ENCODE data around the gene FGFR1OP2. TPM values are rescaled to one million over a fixed set of nuclear protein-coding genes. Genes with fewer than 3 reads are reported as not detected.

Gene FGFR1OP2
- total RNA-seq, 4 donors from 2014 or later: 43.8 to 56.4 (median 45.9) TPM

- intact Hi-C loops (cut with DNase I; ENCODE audit: low total_unique reads): no loop called here
- no peaks in the 10 kb centered on the region for H3K4me1 ChIP-seq
- DNase-seq: no peak
- no peak for TF ChIP-seq POLR2A (IDR thresholded peaks at IDR 0.05)
- TF ChIP-seq, protein P1, sequence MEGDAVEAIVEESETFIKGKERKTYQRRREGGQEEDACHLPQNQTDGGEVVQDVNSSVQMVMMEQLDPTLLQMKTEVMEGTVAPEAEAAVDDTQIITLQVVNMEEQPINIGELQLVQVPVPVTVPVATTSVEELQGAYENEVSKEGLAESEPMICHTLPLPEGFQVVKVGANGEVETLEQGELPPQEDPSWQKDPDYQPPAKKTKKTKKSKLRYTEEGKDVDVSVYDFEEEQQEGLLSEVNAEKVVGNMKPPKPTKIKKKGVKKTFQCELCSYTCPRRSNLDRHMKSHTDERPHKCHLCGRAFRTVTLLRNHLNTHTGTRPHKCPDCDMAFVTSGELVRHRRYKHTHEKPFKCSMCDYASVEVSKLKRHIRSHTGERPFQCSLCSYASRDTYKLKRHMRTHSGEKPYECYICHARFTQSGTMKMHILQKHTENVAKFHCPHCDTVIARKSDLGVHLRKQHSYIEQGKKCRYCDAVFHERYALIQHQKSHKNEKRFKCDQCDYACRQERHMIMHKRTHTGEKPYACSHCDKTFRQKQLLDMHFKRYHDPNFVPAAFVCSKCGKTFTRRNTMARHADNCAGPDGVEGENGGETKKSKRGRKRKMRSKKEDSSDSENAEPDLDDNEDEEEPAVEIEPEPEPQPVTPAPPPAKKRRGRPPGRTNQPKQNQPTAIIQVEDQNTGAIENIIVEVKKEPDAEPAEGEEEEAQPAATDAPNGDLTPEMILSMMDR (IDR thresholded peaks at IDR 0.05 in 4 of 5, conservative IDR thresholded peaks at IDR 0.05 in 1 of 5): no peak
- in situ Hi-C loops (cut with MboI; ENCODE audit: low sequenced_read_pairs in 4 of 4): no loop called here
- no peak overlapping the region for H3K27ac ChIP-seq
- no peak for ATAC-seq
- no peaks in the 10 kb centered on the region for H3K27me3 ChIP-seq
- H3K4me3 ChIP-seq: no peak overlapping the region
- H3K9me3 ChIP-seq: no peaks in the 10 kb centered on the region
- H3K36me3 ChIP-seq: peaks cover 3 to 51% of the 10 kb centered on the region in 2 donors
Observed at GRCh38 chr12:26966842-26967241, 28.6 kb downstream of the FGFR1OP2 start.

GRCh38 chr12:26970136-26970535, 31.9 kb downstream of the FGFR1OP2 start:
- no peak for ATAC-seq
- Histone ChIP-seq H3K27ac (no peak overlapping the region), H3K4me1 (no peaks in the 10 kb centered on the region), H3K9me3 (no peaks in the 10 kb centered on the region), H3K4me3 (no peak overlapping the region), H3K36me3 (peaks cover 0 to 41% of the 10 kb centered on the region in 2 donors), H3K27me3 (no peaks in the 10 kb centered on the region)
- DNase-seq: no peak
- in situ Hi-C loops (cut with MboI; ENCODE audit: low sequenced_read_pairs in 4 of 4): no loop called here
- intact Hi-C loops (cut with DNase I; ENCODE audit: low total_unique reads): no loop called here
- TF ChIP-seq POLR2A (IDR thresholded peaks at IDR 0.05): no peak
- TF ChIP-seq, protein P1 (IDR thresholded peaks at IDR 0.05 in 4 of 5, conservative IDR thresholded peaks at IDR 0.05 in 1 of 5): no peak

GRCh38 chr12:26971963-26972362, 33.7 kb downstream of the FGFR1OP2 start:
- H3K4me1 ChIP-seq: no peaks in the 10 kb centered on the region
- no peak overlapping the region for H3K27ac ChIP-seq
- TF ChIP-seq, protein P1 (IDR thresholded peaks at IDR 0.05 in 4 of 5, conservative IDR thresholded peaks at IDR 0.05 in 1 of 5): no peak
- no peak for TF ChIP-seq POLR2A (IDR thresholded peaks at IDR 0.05)
- peaks cover 0 to 35% of the 10 kb centered on the region in 2 donors for H3K36me3 ChIP-seq
- DNase-seq (no peak), ATAC-seq (no peak)
- H3K9me3 ChIP-seq: no peaks in the 10 kb centered on the region
- intact Hi-C loops (cut with DNase I; ENCODE audit: low total_unique reads) (no loop called here), in situ Hi-C loops (cut with MboI; ENCODE audit: low sequenced_read_pairs in 4 of 4) (no loop called here)
- no peak overlapping the region for H3K4me3 ChIP-seq
- H3K27me3 ChIP-seq: no peaks in the 10 kb centered on the region

GRCh38 chr12:26976687-26977086, 38.4 kb downstream of the FGFR1OP2 start:
- H3K27ac ChIP-seq: no peak overlapping the region
- TF ChIP-seq POLR2A (IDR thresholded peaks at IDR 0.05): no peak
- TF ChIP-seq, protein P1 (IDR thresholded peaks at IDR 0.05 in 4 of 5, conservative IDR thresholded peaks at IDR 0.05 in 1 of 5): no peak
- H3K27me3 ChIP-seq: no peaks in the 10 kb centered on the region
- peaks cover 0 to 20% of the 10 kb centered on the region in 2 donors for H3K36me3 ChIP-seq
- DNase-seq (no peak), ATAC-seq (no peak)
- no peaks in the 10 kb centered on the region for H3K4me1 ChIP-seq
- in situ Hi-C loops (cut with MboI; ENCODE audit: low sequenced_read_pairs in 4 of 4): no loop called here
- intact Hi-C loops (cut with DNase I; ENCODE audit: low total_unique reads): no loop called here
- no peak overlapping the region for H3K4me3 ChIP-seq
- no peaks in the 10 kb centered on the region for H3K9me3 ChIP-seq

DNA sequence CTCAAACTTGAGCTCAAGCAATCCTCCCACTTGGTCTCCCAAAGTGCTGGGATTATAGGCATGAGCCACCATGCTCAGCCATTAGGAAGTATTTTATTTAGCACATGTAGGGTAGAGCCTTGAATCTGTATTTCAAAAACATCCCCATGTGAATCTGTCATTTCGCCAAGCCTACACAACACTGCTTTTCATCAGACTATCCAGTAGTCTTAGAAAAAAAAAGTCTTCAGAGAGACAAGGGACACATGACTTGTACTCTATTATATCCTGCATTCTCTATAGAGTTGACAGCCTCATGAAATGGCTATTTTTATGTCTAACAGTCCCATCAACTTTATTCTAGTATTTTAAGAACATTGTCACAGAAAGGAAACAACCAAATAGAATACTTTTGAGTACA, 40.5 kb downstream of the FGFR1OP2 start:
- no peak for ATAC-seq
- TF ChIP-seq POLR2A (IDR thresholded peaks at IDR 0.05): no peak
- TF ChIP-seq, protein P1 (IDR thresholded peaks at IDR 0.05 in 4 of 5, conservative IDR thresholded peaks at IDR 0.05 in 1 of 5): no peak
- no peaks in the 10 kb centered on the region for H3K9me3 ChIP-seq
- peaks cover 0 to 10% of the 10 kb centered on the region in 2 donors for H3K36me3 ChIP-seq
- H3K27ac ChIP-seq: no peak overlapping the region
- in situ Hi-C loops (cut with MboI; ENCODE audit: low sequenced_read_pairs in 4 of 4): no loop called here
- no peak overlapping the region for H3K4me3 ChIP-seq
- DNase-seq: no peak
- H3K27me3 ChIP-seq: no peaks in the 10 kb centered on the region
- no peaks in the 10 kb centered on the region for H3K4me1 ChIP-seq
- intact Hi-C loops (cut with DNase I; ENCODE audit: low total_unique reads): no loop called here

Data from gastrocnemius medialis (tissue), 4 donors.